Left forelimb (tissue), 1 donor: Measurements from ENCODE around the gene P3H4.
"Not testable (repeated sequence)": the region's sequence is repeated elsewhere in the genome, so short reads cannot be mapped to it uniquely, and the experiment has no call there.

Source experiments
- DNase-seq: peaks from one replicate; pipeline ENCODE4 v3.0.0-alpha.2; 2018; ENCODE audit warnings: low spot score

P3H4 gene, protein sequence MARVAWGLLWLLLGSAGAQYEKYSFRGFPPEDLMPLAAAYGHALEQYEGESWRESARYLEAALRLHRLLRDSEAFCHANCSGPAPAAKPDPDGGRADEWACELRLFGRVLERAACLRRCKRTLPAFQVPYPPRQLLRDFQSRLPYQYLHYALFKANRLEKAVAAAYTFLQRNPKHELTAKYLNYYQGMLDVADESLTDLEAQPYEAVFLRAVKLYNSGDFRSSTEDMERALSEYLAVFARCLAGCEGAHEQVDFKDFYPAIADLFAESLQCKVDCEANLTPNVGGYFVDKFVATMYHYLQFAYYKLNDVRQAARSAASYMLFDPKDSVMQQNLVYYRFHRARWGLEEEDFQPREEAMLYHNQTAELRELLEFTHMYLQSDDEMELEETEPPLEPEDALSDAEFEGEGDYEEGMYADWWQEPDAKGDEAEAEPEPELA

GRCh38 chr17:41811549-41812380 is at the start of gene P3H4:
Gene P3H4, minus strand, starts transcription at chr17:41811949. Its CDS starts 34 bp downstream, at chr17:41811915.
- peak; percentile 95 for DNase-seq

DNA sequence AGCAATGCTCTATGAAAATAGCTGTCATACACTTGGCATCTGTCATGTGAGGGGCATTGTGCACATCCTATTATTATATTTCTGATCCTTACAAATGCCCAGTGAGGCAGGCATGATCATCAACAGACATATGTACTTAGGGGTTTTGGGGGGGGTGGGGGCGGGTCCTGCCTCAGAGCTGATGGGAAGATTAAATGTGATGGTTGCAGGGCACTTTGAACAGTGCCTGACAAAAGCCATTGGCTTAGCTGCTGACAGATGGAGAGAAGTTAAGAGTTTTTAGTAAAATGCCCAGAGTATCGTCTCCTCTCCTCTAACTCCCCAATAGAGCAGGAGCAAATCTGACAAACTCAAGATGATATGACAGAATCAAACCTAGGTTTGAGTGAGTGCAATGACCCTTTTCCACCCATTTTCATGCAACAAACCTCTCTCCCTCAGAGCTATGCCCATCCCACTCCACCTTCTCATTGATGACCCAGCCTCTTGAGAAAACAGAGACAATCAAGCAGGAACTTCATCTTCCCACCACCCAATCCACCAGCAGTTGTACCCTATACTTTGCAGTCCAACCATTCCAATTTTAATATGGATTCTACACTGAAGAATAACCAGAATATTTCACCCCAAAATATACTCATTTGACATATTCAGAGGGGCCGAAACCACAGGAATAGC is 48.6 kb upstream of the P3H4 start:
- DNase-seq: no peak

DNA sequence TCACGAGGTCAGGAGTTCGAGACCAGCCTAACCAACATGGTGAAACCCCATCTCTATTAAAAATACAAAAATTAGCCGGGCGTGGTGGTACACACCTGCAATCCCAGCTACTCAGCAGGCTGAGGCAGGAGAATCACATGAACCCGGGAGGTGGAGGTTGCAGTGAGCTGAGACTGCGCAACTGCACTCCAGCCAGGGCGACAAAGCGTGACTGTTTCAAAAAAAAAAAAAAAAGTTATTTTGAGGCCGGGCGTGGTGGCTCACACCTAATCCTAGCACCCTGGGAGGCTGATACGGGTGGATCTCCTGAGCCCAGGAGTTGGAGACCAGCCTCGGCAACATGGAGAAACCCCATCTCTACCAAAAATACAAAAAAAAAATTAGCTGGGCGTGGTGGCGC is 39.6 kb upstream of the P3H4 start:
- DNase-seq: not testable (repeated sequence)

- DNase-seq: no peak
Observed at GRCh38 chr17:41849251-41849990, 37.7 kb upstream of the P3H4 start.

GRCh38 chr17:41848788-41849187 is 37.0 kb upstream of the P3H4 start:
- no peak for DNase-seq

DNA sequence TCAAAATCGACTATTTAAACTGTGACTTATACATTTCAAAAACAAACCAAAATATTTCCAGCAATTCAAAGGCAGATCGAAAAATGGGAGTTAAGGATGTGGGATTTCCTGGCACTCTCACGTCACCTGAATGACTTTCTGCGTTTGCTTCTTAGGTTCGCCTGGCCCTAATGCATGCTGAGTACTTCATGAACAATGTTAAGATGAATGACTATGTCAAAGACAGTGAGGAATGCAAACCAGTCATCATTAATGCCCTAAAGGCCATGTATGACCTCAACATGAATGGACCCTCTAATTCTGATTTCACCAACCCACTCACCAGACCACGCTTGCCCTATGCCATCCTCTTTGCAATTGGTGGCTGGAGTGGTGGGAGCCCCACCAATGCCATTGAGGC is 33.2 kb upstream of the P3H4 start:
- no peak for DNase-seq

- not testable (repeated sequence) for DNase-seq
Observed at GRCh38 chr17:41840781-41841180, 29.0 kb upstream of the P3H4 start.

GRCh38 chr17:41839448-41839847 is 27.7 kb upstream of the P3H4 start:
- not testable (repeated sequence) for DNase-seq

DNA sequence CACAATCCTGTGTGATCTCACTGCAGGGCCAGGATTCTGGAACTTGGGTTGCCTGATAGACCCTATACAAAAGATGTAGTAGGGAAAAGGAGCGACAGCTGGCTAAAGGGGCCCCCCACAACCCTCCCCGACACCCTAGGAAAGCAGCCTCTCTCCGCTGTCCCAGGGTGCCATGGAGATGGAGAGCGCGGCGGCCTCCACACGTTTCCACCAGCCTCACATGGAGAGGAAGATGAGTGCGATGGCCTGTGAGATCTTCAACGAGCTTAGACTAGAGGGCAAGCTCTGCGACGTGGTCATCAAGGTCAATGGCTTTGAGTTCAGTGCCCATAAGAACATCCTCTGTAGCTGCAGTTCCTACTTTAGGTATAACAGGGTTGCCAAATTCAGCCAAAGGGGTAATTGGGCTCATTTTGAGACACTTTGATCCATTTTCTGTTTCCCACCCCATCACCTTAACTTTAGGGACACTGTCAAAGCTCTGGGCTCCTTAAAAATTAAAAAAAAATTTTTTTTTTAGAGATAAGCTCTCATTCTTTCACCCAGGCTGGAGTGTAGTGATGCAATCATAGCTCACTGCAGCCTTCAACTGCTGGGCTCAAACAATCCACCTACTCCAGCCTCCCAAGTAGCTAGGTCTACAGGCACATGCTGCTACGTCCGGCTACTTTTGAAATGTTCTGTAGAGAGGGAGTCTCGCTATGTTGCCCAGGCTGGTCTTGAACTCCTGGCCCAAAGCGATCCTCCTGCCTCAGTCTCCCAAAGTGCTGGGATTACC is 26.2 kb upstream of the P3H4 start, which contains the start of gene KLHL10:
Gene KLHL10 (plus strand): TSS at position 65 of the 778 bp plus-strand sequence. CDS start 108 bp downstream, at position 173.
- no peak for DNase-seq

DNA sequence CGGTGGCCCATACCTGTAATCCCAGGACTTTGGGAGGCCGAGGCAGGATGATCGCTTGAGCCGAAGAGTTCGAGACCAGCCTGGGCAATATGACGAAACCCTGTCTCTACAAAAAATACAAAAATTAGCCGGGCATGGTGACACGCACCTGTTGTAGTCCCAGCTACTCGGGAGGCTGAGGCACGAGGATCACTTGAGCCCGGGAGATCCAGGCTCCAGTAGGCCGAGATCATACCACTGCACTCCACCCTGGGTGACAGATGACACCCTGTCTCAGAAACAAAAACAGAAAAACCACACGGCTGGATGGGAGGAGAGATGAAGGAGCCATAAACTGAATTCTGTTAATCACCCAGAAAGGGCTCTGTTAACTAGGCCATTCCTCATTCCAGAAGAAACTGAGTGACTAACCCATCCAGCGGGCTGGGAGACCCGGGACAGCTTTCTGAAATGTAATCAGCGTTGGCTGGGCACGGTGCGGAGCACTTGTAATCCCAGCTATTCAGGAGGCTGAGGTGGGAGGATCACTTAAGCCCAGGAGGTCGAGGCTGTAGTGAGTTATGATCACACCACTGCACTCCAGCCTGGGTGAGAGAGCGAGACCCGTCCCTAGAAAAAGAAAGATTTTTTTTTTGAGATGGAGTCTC is 24.9 kb upstream of the P3H4 start:
- no peak for DNase-seq

DNA sequence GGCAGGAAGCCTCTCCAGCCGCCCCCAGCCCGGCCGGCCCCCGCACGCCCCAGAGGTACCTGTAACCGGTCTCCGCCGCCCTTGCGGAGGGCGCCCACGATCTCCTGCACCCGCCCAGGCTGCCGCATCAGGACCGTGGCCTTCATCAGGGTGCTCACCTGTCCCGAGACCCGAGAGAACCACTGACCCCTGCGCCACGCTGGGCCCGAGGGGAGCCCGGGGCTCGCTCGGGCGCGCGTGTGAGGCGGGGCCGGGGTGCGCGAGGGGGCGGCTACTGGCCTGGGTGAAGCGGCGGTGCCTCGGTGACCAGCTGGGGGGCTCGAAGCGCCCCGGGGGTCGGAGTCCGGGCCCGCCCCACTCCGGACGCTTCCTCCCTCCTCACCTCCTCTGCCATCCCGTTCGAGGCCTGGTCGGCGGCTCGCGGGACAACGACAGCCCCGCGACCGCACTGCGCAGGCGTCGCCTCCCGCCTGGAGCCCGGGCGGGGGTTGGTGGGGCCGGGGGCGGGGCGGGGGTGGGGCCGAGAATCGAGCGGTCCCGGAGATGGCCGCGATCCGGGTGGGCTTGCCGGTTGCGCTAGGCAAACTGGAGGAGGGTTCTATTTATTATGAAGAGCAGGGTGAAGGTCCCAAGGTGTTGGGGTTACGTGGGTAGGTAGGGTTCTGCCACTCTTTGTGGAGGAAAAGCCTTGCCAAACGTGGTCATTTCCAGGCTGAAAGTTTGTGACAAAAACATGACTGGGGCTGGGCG is 24.2 kb upstream of the P3H4 start, which contains the start of gene NT5C3B:
Gene NT5C3B (minus strand): TSS at position 433 of the 750 bp plus-strand sequence. CDS start 39 bp downstream, at position 394.
- DNase-seq: peak; percentile 85

GRCh38 chr17:41835214-41835799 is 23.6 kb upstream of the P3H4 start:
- no peak for DNase-seq

DNA sequence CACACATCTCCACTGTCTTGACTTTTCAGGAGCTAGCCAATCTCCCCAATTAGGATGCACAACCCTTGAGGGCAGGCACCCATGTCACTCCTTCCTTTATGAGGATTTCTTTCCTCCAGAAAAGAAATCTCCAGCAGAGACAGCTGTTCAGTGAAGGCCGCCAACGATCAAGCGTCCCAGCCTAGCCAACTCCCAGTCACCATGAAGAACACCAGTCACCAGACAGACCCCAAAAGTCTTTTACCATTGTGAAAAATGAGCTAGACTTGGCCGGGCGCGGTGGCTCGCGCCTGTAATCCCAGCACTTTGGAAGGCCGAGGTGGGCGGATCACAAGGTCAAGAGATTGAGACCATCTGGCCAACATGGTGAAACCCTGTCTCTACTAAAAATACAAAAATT is 18.2 kb upstream of the P3H4 start:
- not testable (repeated sequence) for DNase-seq

DNA sequence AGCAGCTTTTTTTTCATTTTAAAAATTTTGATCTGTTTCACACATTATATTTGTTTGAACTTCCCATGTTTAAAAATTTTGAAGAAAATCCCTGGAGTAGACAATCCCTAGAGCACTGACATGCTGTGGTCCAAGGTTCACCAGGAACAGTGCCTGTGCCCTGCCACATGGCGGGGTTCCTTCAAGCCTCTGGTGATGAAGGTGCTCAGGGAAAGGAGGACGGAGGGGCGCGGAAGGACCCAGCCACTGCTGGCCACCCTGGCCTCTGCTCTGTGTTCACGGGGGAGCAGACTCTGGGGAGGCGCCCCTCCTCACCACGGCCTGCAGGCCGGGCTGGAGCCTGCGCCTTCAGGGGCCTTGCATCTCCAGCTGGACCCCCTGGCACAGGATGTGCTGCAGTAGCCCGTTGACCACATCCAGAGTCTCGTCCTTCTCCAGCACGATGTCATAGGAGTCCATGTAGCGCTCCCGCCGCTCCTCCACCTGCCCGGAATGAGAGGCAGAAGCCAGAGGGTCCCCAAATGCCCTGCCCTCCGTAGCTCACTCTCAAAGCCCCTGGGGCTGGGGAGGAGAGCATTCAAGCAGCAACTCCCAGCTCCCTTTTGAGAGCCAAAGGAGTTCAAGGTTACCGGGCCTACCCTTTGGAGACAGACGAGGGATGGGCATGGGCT is 13.6 kb upstream of the P3H4 start:
- no peak for DNase-seq

DNA sequence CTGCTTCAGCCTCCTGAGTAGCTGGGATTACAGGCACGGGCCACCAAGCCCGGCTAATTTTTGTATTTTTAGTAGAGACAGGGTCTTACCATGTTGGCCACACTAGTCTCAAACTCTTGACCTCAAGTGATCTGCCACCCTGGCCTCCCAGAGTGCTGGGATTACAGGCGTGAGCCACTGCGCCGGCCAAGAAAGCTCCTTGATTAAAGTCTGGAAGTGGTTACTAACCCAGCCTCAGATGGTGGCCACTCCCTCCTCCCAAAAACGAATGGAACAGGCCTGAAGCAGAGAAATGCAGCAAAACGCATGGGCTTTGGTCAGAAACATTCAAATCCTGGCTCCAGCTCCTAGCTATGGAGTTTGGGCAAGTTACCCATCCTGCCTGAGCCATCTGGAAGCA is 12.3 kb upstream of the P3H4 start:
- DNase-seq: no peak

DNA sequence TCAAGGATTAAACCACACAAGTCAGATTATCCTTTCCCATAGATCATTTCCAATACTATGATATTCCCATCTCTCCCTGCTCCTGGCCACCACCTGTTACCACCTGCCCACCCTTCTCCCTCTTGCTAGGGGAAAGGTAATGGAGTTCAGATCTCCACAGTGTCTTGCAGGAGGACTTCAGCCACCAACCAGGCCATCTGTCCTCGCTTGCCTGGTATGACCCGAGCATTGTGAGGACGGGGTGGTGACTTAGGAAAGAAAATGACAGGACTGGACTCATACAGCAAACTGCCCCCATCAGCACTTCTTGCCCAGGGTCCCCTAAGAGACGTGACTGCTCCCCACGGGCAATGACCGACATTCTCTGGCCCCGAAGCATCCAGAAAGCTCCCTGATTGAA is 11.8 kb upstream of the P3H4 start:
- DNase-seq: no peak

DNA sequence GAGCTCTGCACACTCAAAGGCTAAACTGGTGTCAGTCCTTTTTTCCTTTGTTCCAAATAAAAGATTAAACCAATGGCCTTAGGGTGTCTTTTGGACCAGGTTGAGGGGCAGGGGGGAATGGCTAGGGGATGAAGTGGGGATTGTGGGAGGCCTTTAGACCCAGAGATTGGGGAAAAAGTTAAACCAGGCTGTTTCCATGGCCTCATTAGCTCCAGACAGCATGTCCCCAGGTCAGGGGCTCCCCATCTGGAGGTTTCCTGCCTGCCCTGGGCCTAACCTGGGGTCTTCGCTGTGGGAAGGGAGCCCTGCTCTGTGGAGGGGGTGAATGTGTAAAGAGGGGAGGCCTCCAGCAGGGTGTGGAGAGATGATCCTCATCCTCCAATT is 11.4 kb upstream of the P3H4 start:
- no peak for DNase-seq
